Fibroblast of lung (primary cell): ENCODE data around the gene ALDH4A1. TPM values are rescaled to one million over a fixed set of nuclear protein-coding genes. Genes with fewer than 3 reads are reported as not detected.
"Not testable (repeated sequence)": the region's sequence is repeated elsewhere in the genome, so short reads cannot be mapped to it uniquely, and the experiment has no call there.

Experiments used
- DNase-seq, 2 donors: peaks; one replicate each; pipeline versions ENCODE4 v3.0.0 to v3.0.0-alpha.2; 2010; ENCODE audit warnings: low read depth in 2 of 2
- H2AFZ ChIP-seq: 2 replicates; pipeline ENCODE4 v1.5.1; 2012; ENCODE audit warnings: low read length, control low read depth, inconsistent platforms
- H3K27ac ChIP-seq: 2 replicates; pipeline ENCODE4 v1.5.1; 2011; ENCODE audit warnings: low read length, control low read depth; ENCODE audit not compliant: insufficient read depth
- H3K27me3 ChIP-seq: 2 replicates; pipeline ENCODE4 v1.5.1; 2011; ENCODE audit warnings: mild to moderate bottlenecking, low read length; ENCODE audit not compliant: control insufficient read depth, insufficient read depth
- H3K36me3 ChIP-seq: 2 replicates; pipeline ENCODE4 v1.5.1; 2011; ENCODE audit warnings: low read length; ENCODE audit not compliant: control insufficient read depth, insufficient read depth
- H3K4me1 ChIP-seq: 2 replicates; pipeline ENCODE4 v1.5.1; 2011; ENCODE audit warnings: low read length; ENCODE audit not compliant: control insufficient read depth, insufficient read depth; ENCODE audit errors: extremely low read depth
- H3K4me2 ChIP-seq: 2 replicates; pipeline ENCODE4 v1.5.1; 2011; ENCODE audit warnings: low read length, control low read depth; ENCODE audit not compliant: insufficient read depth; ENCODE audit errors: extremely low read depth
- H3K4me3 ChIP-seq, 4 experiments: fragments of 200-600 bp in 1 of 4; sonication (generic) in 1 of 4; replicated peaks in 1 of 4; 2 replicates each; pipeline ENCODE4 v1.5.1; 2011 to 2016; ENCODE audit warnings: low read length in 4 of 4, low read depth in 3 of 4, mild to moderate bottlenecking in 3 of 4, control low read depth in 2 of 4, inconsistent platforms in 1 of 4, mixed read lengths in 1 of 4; ENCODE audit not compliant: insufficient read depth in 1 of 4; ENCODE audit errors: control extremely low read depth in 1 of 4
- H3K79me2 ChIP-seq: 2 replicates; pipeline ENCODE4 v1.5.1; 2012; ENCODE audit warnings: mild to moderate bottlenecking, low read length, inconsistent platforms; ENCODE audit not compliant: control insufficient read depth, insufficient read depth
- H3K9ac ChIP-seq: 2 replicates; pipeline ENCODE4 v1.5.1; 2011; ENCODE audit warnings: mild to moderate bottlenecking, low read length, control low read depth; ENCODE audit not compliant: insufficient read depth
- H3K9me3 ChIP-seq: 2 replicates; pipeline ENCODE4 v1.5.1; 2012; ENCODE audit warnings: low read depth, low read length; ENCODE audit not compliant: control insufficient read depth, insufficient read depth
- H4K20me1 ChIP-seq: 2 replicates; pipeline ENCODE4 v1.5.1; 2011; ENCODE audit warnings: low read length; ENCODE audit not compliant: control insufficient read depth, insufficient read depth; ENCODE audit errors: extremely low read depth
- EZH2 ChIP-seq: IDR thresholded peaks from 2 replicates; pipeline ENCODE4 v1.5.1; 2012; ENCODE audit warnings: low read length, control low read depth, mild to moderate bottlenecking; ENCODE audit errors: missing control alignments
- polyA plus RNA-seq, 2 donors: library from polyadenylated mRNA; depleted of rRNA in 1 of 2; stranded (reverse) in 1 of 2; unstranded in 1 of 2; fragments of >200 nt; gene quantifications; 2 replicates each; pipeline ENCODE4 v1.2.1, GENCODE V29; 2011 to 2012; ENCODE audit warnings: missing spikeins in 1 of 2
- total RNA-seq: library from RNA; depleted of rRNA; stranded (reverse); fragments of >200 nt; gene quantifications from 2 replicates; pipeline ENCODE4 v1.2.1, GENCODE V29; 2014
- TF ChIP-seq, protein P1 (sequence below), 2 donors: IDR thresholded peaks in 1 of 2; conservative IDR thresholded peaks in 1 of 2; 1 replicate in 1 of 2; 2 replicates in 1 of 2; pipeline ENCODE4 v1.5.1; 2011 to 2012; ENCODE audit warnings: low read length in 2 of 2, control low read depth in 1 of 2, inconsistent platforms in 1 of 2, low read depth in 1 of 2, mild to moderate bottlenecking in 1 of 2

Gene ALDH4A1
- total and polyA plus RNA-seq, 2 donors (not counting 1 experiment from before 2014, with no cell fraction given), result 6.9 to 11.9 TPM

- H3K27ac ChIP-seq, result no peak overlapping the region
- no peaks in the 10 kb centered on the region for H4K20me1 ChIP-seq
- no peak overlapping the region for H3K4me3 ChIP-seq
- no peak overlapping the region for H2AFZ ChIP-seq
- no peak overlapping the region for H3K4me2 ChIP-seq
- no peak for DNase-seq
- no peak overlapping the region for H3K9ac ChIP-seq
- H3K9me3 ChIP-seq, result no peaks in the 10 kb centered on the region
- H3K79me2 ChIP-seq, result no peaks in the 10 kb centered on the region
- no peaks in the 10 kb centered on the region for H3K36me3 ChIP-seq
- no peaks in the 10 kb centered on the region for H3K4me1 ChIP-seq
- TF ChIP-seq, protein P1, sequence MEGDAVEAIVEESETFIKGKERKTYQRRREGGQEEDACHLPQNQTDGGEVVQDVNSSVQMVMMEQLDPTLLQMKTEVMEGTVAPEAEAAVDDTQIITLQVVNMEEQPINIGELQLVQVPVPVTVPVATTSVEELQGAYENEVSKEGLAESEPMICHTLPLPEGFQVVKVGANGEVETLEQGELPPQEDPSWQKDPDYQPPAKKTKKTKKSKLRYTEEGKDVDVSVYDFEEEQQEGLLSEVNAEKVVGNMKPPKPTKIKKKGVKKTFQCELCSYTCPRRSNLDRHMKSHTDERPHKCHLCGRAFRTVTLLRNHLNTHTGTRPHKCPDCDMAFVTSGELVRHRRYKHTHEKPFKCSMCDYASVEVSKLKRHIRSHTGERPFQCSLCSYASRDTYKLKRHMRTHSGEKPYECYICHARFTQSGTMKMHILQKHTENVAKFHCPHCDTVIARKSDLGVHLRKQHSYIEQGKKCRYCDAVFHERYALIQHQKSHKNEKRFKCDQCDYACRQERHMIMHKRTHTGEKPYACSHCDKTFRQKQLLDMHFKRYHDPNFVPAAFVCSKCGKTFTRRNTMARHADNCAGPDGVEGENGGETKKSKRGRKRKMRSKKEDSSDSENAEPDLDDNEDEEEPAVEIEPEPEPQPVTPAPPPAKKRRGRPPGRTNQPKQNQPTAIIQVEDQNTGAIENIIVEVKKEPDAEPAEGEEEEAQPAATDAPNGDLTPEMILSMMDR (conservative IDR thresholded peaks at IDR 0.05 in 1 of 2, IDR thresholded peaks at IDR 0.05 in 1 of 2; ENCODE audit: low read depth in 1 of 2, low read length in 2 of 2), result no peak
- TF ChIP-seq EZH2, result no peak
- no peaks in the 10 kb centered on the region for H3K27me3 ChIP-seq
Measured at GRCh38 chr1:18872071-18872611, 30.2 kb downstream of the ALDH4A1 start.

DNA sequence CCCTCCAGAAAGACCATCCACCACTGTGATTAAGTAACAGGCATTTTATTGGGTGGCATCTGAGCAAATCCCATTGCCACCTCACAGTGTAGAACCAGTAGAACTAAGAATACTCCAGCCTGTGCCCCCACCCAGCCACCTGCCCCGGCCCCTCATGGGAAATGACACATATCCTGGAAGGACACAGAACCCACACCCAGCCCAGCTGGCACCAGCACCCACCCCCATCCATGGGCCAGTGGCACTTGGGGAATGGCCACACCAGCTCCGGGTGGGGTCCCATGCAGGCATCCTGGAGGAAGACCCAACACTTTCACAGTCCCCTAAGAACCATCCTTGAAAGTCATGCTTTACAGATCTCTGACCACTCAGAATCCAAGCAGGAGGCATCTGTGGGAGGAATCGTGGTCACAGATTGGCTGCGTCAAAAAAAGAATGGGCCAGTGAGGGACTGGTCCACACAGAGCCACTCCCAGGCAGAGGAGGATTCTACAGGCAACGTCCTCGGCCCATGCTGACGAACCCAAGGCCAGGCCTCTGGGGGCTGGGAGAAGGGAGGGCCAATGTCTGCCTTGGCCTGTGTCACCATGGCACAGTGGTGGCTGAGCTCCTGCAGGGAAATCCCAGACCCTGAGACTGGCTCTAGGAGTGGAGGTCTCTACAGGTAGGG is 30.8 kb downstream of the ALDH4A1 start:
- no peaks in the 10 kb centered on the region for H3K4me1 ChIP-seq
- H3K79me2 ChIP-seq, result no peaks in the 10 kb centered on the region
- no peak overlapping the region for H3K4me2 ChIP-seq
- no peak for DNase-seq
- TF ChIP-seq EZH2, result no peak
- TF ChIP-seq, protein P1 (conservative IDR thresholded peaks at IDR 0.05 in 1 of 2, IDR thresholded peaks at IDR 0.05 in 1 of 2; ENCODE audit: low read depth in 1 of 2, low read length in 2 of 2), result no peak
- no peak overlapping the region for H3K4me3 ChIP-seq
- no peaks in the 10 kb centered on the region for H3K9me3 ChIP-seq
- H3K9ac ChIP-seq, result no peak overlapping the region
- H2AFZ ChIP-seq, result no peak overlapping the region
- no peaks in the 10 kb centered on the region for H3K27me3 ChIP-seq
- H3K27ac ChIP-seq, result no peak overlapping the region
- H4K20me1 ChIP-seq, result no peaks in the 10 kb centered on the region
- no peaks in the 10 kb centered on the region for H3K36me3 ChIP-seq

DNA sequence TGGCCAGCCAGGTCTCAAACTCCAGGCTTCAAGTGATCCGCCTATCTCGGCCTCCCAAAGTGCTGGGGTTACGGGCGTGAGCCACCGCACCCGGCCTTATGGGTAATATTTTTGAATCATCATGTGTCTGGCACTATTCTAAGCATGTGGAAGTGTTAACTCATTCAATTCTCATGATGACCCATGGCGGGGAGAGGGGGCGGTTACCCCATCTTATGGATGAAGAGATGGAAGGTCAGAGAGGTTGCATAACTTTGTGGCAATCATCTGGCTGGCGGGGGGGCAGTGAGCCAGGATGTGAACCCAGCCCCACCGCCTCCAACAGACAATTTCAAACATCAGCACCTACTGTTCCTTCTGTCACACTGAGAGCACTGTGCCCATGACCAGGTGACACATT is 31.4 kb downstream of the ALDH4A1 start:
- Histone ChIP-seq H3K79me2 (no peaks in the 10 kb centered on the region), H3K9ac (no peak overlapping the region), H3K4me3 (no peak overlapping the region), H2AFZ (no peak overlapping the region), H3K27me3 (peaks cover 1% of the 10 kb centered on the region), H3K4me2 (no peak overlapping the region), H3K27ac (no peak overlapping the region), H4K20me1 (no peaks in the 10 kb centered on the region), H3K36me3 (no peaks in the 10 kb centered on the region), H3K4me1 (no peaks in the 10 kb centered on the region), H3K9me3 (no peaks in the 10 kb centered on the region)
- DNase-seq, result no peak
- TF ChIP-seq EZH2, result no peak
- TF ChIP-seq, protein P1 (conservative IDR thresholded peaks at IDR 0.05 in 1 of 2, IDR thresholded peaks at IDR 0.05 in 1 of 2; ENCODE audit: low read depth in 1 of 2, low read length in 2 of 2), result no peak

DNA sequence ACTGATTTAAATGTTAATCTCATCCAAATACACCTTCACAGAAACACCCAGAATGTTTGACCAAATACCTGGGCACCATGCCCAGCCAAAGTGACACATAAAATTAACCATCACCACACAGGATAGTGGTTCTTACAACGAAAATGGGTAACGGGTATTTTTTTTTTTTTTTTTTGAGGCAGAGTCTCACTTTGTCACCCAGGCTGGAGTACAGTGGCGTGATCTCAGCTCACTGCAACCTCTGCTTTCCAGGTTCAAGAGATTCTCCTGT is 31.8 kb downstream of the ALDH4A1 start:
- not testable (repeated sequence) for H3K4me2 ChIP-seq, H3K4me3 ChIP-seq

More for the DNA sequence above, 31.8 kb downstream of the ALDH4A1 start:
- H3K27me3 ChIP-seq, H2AFZ ChIP-seq, DNase-seq, H3K79me2 ChIP-seq, H3K4me1 ChIP-seq, H3K27ac ChIP-seq, H3K9ac ChIP-seq, H3K36me3 ChIP-seq, H4K20me1 ChIP-seq, H3K9me3 ChIP-seq: not testable (repeated sequence)
